ENCODE measurements around the gene IVD. TPM values are rescaled to one million over a fixed set of nuclear protein-coding genes. Genes with fewer than 3 reads are reported as not detected.

IVD gene
- total RNA-seq, 2 experiments from 2014 or later: 70.3 to 87.2 TPM

GRCh38 chr15:40410476-40410875, 4.9 kb downstream of the IVD start:
- Mint-ChIP-seq H3K27me3 (no peaks in the 10 kb centered on the region), H3K4me1 (peaks cover 35% of the 10 kb centered on the region), H3K4me3 (no peak overlapping the region), H3K9me3 (ENCODE audit: low read depth) (no peaks in the 10 kb centered on the region), H3K27ac (no peak overlapping the region), H3K36me3 (peaks cover 32% of the 10 kb centered on the region)
- DNase-seq: no peak
- CTCF ChIA-PET: interaction anchor here (0.8 to 2.7 kb wide), 5 partner anchors 11 to 73 kb away, joined by 3 to 6 read pairs (median 3); no protein-coding TSS in a partner anchor
- ATAC-seq: no peak

DNA sequence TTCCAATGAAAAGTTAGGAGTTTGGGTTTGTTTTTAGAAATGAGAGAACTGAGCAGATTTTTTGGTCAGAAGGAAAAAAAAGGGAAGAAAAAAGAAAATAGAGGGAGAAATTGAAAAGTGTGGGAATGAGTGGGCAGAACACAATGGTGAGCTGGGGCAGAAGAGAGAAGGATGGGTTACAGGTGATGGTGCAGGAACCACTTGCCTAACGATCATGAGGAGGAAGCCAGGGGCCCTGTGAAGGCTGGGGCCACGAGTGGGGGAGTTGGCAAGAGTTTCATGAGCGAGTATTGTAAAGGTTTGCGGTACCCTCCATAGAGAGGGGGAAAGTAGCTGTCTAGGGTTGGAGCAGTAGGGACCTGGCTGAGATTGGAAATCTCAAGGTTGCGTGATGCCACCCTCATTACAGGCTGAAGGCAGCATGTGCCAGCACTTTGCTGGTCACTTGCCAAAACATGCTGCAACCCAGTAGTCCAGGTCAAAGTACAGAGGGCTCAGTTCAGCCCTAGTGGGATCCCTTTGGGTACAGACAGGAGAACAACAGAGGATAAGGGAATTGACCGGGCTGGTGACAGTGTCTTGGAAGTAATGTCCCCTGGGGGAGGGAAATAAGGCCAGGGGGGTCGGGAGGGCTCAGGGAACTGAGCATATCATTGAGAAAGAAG, 6.6 kb downstream of the IVD start:
- no peak overlapping the region for H3K4me3 Mint-ChIP-seq
- no peaks in the 10 kb centered on the region for H3K9me3 Mint-ChIP-seq (ENCODE audit: low read depth)
- H3K27me3 Mint-ChIP-seq: no peaks in the 10 kb centered on the region
- peaks cover 34% of the 10 kb centered on the region for H3K36me3 Mint-ChIP-seq
- no peak overlapping the region for H3K27ac Mint-ChIP-seq
- ATAC-seq: no peak
- CTCF ChIA-PET: interaction anchor here (1.3 to 2.7 kb wide), 5 partner anchors 10 to 129 kb away, joined by 3 to 8 read pairs (median 5); partner anchors contain the start of gene ANKRD63
- peaks cover 24% of the 10 kb centered on the region for H3K4me1 Mint-ChIP-seq
- no peak for DNase-seq

GRCh38 chr15:40413036-40413435, 7.4 kb downstream of the IVD start:
- CTCF ChIA-PET: interaction anchor here (1.3 to 2.2 kb wide), 2 partner anchors 10 to 130 kb away, joined by 3 to 8 read pairs; partner anchors contain the start of gene ANKRD63
- H3K27ac Mint-ChIP-seq: no peak overlapping the region
- H3K9me3 Mint-ChIP-seq (ENCODE audit: low read depth): no peaks in the 10 kb centered on the region
- H3K4me3 Mint-ChIP-seq: no peak overlapping the region
- ATAC-seq: no peak
- peaks cover 17% of the 10 kb centered on the region for H3K4me1 Mint-ChIP-seq
- H3K36me3 Mint-ChIP-seq: peaks cover 36% of the 10 kb centered on the region
- H3K27me3 Mint-ChIP-seq: no peaks in the 10 kb centered on the region
- DNase-seq: no peak

- Mint-ChIP-seq H3K4me1 (peaks cover 3% of the 10 kb centered on the region), H3K36me3 (peaks cover 31% of the 10 kb centered on the region), H3K27ac (no peak overlapping the region), H3K27me3 (no peaks in the 10 kb centered on the region), H3K4me3 (no peak overlapping the region), H3K9me3 (ENCODE audit: low read depth) (no peaks in the 10 kb centered on the region)
- CTCF ChIA-PET: interaction anchor here (1.1 to 1.8 kb wide), 2 partner anchors 46 to 70 kb away, joined by 5 to 6 read pairs; no protein-coding TSS in a partner anchor
- DNase-seq: no peak
- ATAC-seq: no peak
These were observed 9.2 kb downstream of the IVD start for GRCh38 chr15:40414816-40415215.

- CTCF ChIA-PET: interaction anchor here (1.8 to 13.9 kb wide), 2 partner anchors 47 to 76 kb away, joined by 6 to 235 read pairs; partner anchors contain the start of gene CCDC9B
- DNase-seq (no peak), ATAC-seq (no peak)
- Mint-ChIP-seq H3K9me3 (ENCODE audit: low read depth) (no peaks in the 10 kb centered on the region), H3K27ac (no peak overlapping the region), H3K36me3 (peaks cover 29% of the 10 kb centered on the region), H3K4me1 (no peaks in the 10 kb centered on the region), H3K27me3 (no peaks in the 10 kb centered on the region), H3K4me3 (no peak overlapping the region)
These were observed 9.6 kb downstream of the IVD start for GRCh38 chr15:40415226-40415625.

GRCh38 chr15:40416056-40416455, 10.5 kb downstream of the IVD start:
- no peak overlapping the region for H3K27ac Mint-ChIP-seq
- H3K9me3 Mint-ChIP-seq (ENCODE audit: low read depth): no peaks in the 10 kb centered on the region
- peaks cover 21% of the 10 kb centered on the region for H3K36me3 Mint-ChIP-seq
- H3K4me3 Mint-ChIP-seq: no peak overlapping the region
- CTCF ChIA-PET: interaction anchor here (10.0 to 13.9 kb wide), 2 partner anchors 48 to 77 kb away, joined by 138 to 235 read pairs; partner anchors contain the start of gene CCDC9B
- ATAC-seq: no peak
- no peak for DNase-seq
- no peaks in the 10 kb centered on the region for H3K27me3 Mint-ChIP-seq
- no peaks in the 10 kb centered on the region for H3K4me1 Mint-ChIP-seq

DNA sequence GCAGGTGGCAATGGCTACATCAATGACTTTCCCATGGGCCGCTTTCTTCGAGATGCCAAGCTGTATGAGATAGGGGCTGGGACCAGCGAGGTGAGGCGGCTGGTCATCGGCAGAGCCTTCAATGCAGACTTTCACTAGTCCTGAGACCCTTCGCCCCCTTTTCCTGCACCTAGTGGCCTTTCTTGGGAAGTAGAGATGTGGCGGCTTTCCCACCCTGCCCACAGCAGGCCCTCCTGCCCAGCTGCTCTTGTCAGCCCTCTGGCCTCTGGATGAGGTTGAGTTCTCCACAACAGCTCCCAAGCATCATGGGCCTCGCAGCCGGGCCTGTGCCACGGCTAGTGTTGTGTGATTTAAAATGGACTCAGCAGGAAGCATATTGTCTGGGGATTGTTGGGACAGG, 12.5 kb downstream of the IVD start:
- no peaks in the 10 kb centered on the region for H3K9me3 Mint-ChIP-seq (ENCODE audit: low read depth)

GRCh38 chr15:40420071-40420713, 14.6 kb downstream of the IVD start:
- no peak overlapping the region for H3K4me3 Mint-ChIP-seq
- H3K36me3 Mint-ChIP-seq: peaks cover 7% of the 10 kb centered on the region
- CTCF ChIA-PET: interaction anchor here (0.8 to 13.9 kb wide), 7 partner anchors 13 to 141 kb away, joined by 3 to 235 read pairs (median 18); partner anchors contain the start of genes CCDC9B, IVD and KNSTRN
- peaks cover 7% of the 10 kb centered on the region for H3K4me1 Mint-ChIP-seq
- no peak for DNase-seq
- H3K9me3 Mint-ChIP-seq (ENCODE audit: low read depth): no peaks in the 10 kb centered on the region
- H3K27ac Mint-ChIP-seq: no peak overlapping the region
- H3K27me3 Mint-ChIP-seq: no peaks in the 10 kb centered on the region
- no peak for ATAC-seq

More for the DNA sequence above, 12.5 kb downstream of the IVD start:
- Mint-ChIP-seq H3K4me1 (peaks cover 7% of the 10 kb centered on the region), H3K27me3 (no peaks in the 10 kb centered on the region), H3K36me3 (peaks cover 7% of the 10 kb centered on the region), H3K4me3 (no peak overlapping the region), H3K27ac (no peak overlapping the region)
- DNase-seq (no peak), ATAC-seq (no peak)
- CTCF ChIA-PET: interaction anchor here (1.0 to 13.9 kb wide), 4 partner anchors 14 to 89 kb away, joined by 3 to 235 read pairs (median 70); partner anchors contain the start of gene CCDC9B

DNA sequence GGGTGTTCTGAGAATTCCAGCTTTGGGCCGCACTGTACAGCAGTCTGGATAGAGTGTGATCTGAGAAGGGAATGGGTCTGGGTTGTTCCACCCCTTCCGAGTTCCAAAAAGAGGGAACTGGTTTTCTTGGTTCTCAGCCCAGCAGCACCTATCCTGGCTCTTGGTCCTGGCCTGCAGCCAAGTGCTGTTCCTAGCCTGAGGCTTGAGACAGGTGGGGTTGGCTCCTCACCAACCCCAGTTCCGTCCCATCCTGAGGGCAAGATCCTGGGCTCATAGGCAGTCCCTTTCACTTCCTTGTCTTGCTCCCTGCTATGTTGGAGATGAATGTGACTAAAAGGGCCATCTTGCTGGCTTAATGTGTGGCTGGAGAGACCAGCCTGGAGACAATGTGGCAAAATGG, 15.2 kb downstream of the IVD start:
- CTCF ChIA-PET: interaction anchor here (0.8 to 13.9 kb wide), 11 partner anchors 13 to 142 kb away, joined by 3 to 235 read pairs (median 11); partner anchors contain the start of genes CCDC9B, INAFM2, IVD and KNSTRN

GRCh38 chr15:40421246-40422157, 15.9 kb downstream of the IVD start:
- Mint-ChIP-seq H3K27me3 (no peaks in the 10 kb centered on the region), H3K36me3 (peaks cover 4% of the 10 kb centered on the region), H3K4me3 (no peak overlapping the region), H3K4me1 (peaks cover 7% of the 10 kb centered on the region), H3K27ac (no peak overlapping the region), H3K9me3 (ENCODE audit: low read depth) (no peaks in the 10 kb centered on the region)
- CTCF ChIA-PET: interaction anchor here (0.9 to 13.9 kb wide), 37 partner anchors 9 to 204 kb away, joined by 3 to 235 read pairs (median 5); partner anchors contain the start of genes CCDC9B, CHST14, INAFM2 and IVD
- DNase-seq (peak; percentile 87), ATAC-seq (peak; percentile 99)

More for the DNA sequence above, 15.2 kb downstream of the IVD start:
- Mint-ChIP-seq H3K27ac (no peak overlapping the region), H3K36me3 (peaks cover 5% of the 10 kb centered on the region), H3K4me3 (no peak overlapping the region), H3K9me3 (ENCODE audit: low read depth) (no peaks in the 10 kb centered on the region), H3K27me3 (no peaks in the 10 kb centered on the region), H3K4me1 (peaks cover 7% of the 10 kb centered on the region)
- DNase-seq (no peak), ATAC-seq (no peak)

- Mint-ChIP-seq H3K27me3 (no peaks in the 10 kb centered on the region), H3K4me1 (peaks cover 7% of the 10 kb centered on the region), H3K9me3 (ENCODE audit: low read depth) (no peaks in the 10 kb centered on the region), H3K4me3 (no peak overlapping the region), H3K27ac (no peak overlapping the region), H3K36me3 (no peaks in the 10 kb centered on the region)
- DNase-seq (no peak), ATAC-seq (no peak)
- CTCF ChIA-PET: interaction anchor here (0.9 to 13.9 kb wide), 7 partner anchors 15 to 146 kb away, joined by 3 to 235 read pairs (median 21); partner anchors contain the start of genes CCDC9B and INAFM2
These were observed 19.0 kb downstream of the IVD start for GRCh38 chr15:40424483-40425115.

- no peak for ATAC-seq
- no peaks in the 10 kb centered on the region for H3K9me3 Mint-ChIP-seq (ENCODE audit: low read depth)
- no peak overlapping the region for H3K4me3 Mint-ChIP-seq
- H3K36me3 Mint-ChIP-seq: no peaks in the 10 kb centered on the region
- no peak overlapping the region for H3K27ac Mint-ChIP-seq
- CTCF ChIA-PET: interaction anchor here (1.1 to 13.9 kb wide), 4 partner anchors 57 to 147 kb away, joined by 3 to 235 read pairs (median 70); partner anchors contain the start of gene CCDC9B
- peaks cover 7% of the 10 kb centered on the region for H3K4me1 Mint-ChIP-seq
- no peaks in the 10 kb centered on the region for H3K27me3 Mint-ChIP-seq
- DNase-seq: no peak
These were observed 20.1 kb downstream of the IVD start for GRCh38 chr15:40425681-40426080.

All from activated CD8-positive, alpha-beta memory T cell treated with anti-CD3 and anti-CD28 coated beads, Interleukin-2, amount 10 ng/mL, durations not matched to agents 7 days and 5 days (primary cell).